Subcutaneous adipose tissue (tissue), 4 donors: Measurements from ENCODE around the gene EMCN. TPM values are rescaled to one million over a fixed set of nuclear protein-coding genes. Genes with fewer than 3 reads are reported as not detected.

ENCODE experiments used
- CTCF ChIP-seq: fragments of 450-650 bp; IDR thresholded peaks from one replicate; pipeline ENCODE4 v1.5.1; 2016; ENCODE audit warnings: low read depth, mild to moderate bottlenecking, control low read depth, antibody characterized with exemption, moderate library complexity
- total RNA-seq, 4 donors: library from RNA; depleted of rRNA; stranded (reverse); fragments of >200 nt; gene quantifications; one replicate each; pipeline ENCODE4 v1.1.0, GENCODE V29; 2016

EMCN gene
- total RNA-seq, 4 donors from 2014 or later, result 10.2 to 45.8 (median 35.9) TPM

- no peak for TF ChIP-seq CTCF
Observed at GRCh38 chr4:100540131-100540530, 22.3 kb upstream of the EMCN start.

- no peak for TF ChIP-seq CTCF
Observed at GRCh38 chr4:100539706-100540105, 21.9 kb upstream of the EMCN start.

GRCh38 chr4:100533741-100534140 lies 15.9 kb upstream of the EMCN start:
- no peak for TF ChIP-seq CTCF

GRCh38 chr4:100525686-100526085 lies 7.9 kb upstream of the EMCN start:
- no peak for TF ChIP-seq CTCF

- TF ChIP-seq CTCF, result no peak
Observed at GRCh38 chr4:100519205-100519604, 1.4 kb upstream of the EMCN start.

- no peak for TF ChIP-seq CTCF
Observed at GRCh38 chr4:100516225-100516624, 1.6 kb downstream of the EMCN start.

GRCh38 chr4:100511896-100512295 lies 5.9 kb downstream of the EMCN start:
- TF ChIP-seq CTCF, result no peak
